H1 (cell line): ENCODE measurements around the gene OST4. TPM values are rescaled to one million over a fixed set of nuclear protein-coding genes. Genes with fewer than 3 reads are reported as not detected.

ENCODE experiments used
- ATF3 ChIP-seq: IDR thresholded peaks from 2 replicates; pipeline ENCODE4 v1.6.1; 2011; ENCODE audit warnings: low read depth, mild to moderate bottlenecking, low read length; ENCODE audit not compliant: insufficient read depth
- CBX8 ChIP-seq: fragments of 300-800, 300-1000 bp; sonication (generic); IDR thresholded peaks from 2 replicates; pipeline ENCODE4 v1.7.1; 2016; ENCODE audit warnings: low read depth, low read length, borderline replicate concordance
- E2F6 ChIP-seq: IDR thresholded peaks from 2 replicates; pipeline ENCODE4 v1.6.1; 2012; ENCODE audit warnings: inconsistent platforms
- HDAC6 ChIP-seq: IDR thresholded peaks from one replicate; pipeline ENCODE4 v1.7.1; 2012; ENCODE audit warnings: low read depth, mild to moderate bottlenecking, inconsistent platforms, low read length, moderate library complexity
- RBBP5 ChIP-seq: IDR thresholded peaks from 2 replicates; pipeline ENCODE4 v1.7.1; 2012; ENCODE audit warnings: low read depth, mild to moderate bottlenecking, inconsistent platforms, low read length, moderate library complexity, borderline replicate concordance
- SIX5 ChIP-seq: IDR thresholded peaks from 2 replicates; pipeline ENCODE4 v1.6.1; 2011; ENCODE audit warnings: mild to moderate bottlenecking, low read depth, low read length
- polyA plus RNA-seq, 7 experiments: library from polyadenylated mRNA; depleted of rRNA in 3 of 7; stranded (reverse) in 5 of 7; unstranded in 2 of 7; fragments of >200 nt in 5 of 7; fragments of 200-250 nt in 2 of 7; gene quantifications; 1 replicate in 5 of 7; 2 replicates in 1 of 7; 4 replicates in 1 of 7; pipeline versions ENCODE4 v1.2.1 to v1.2.3, GENCODE V29; 2011 to 2013; ENCODE audit warnings: missing spikeins in 2 of 7, mixed read lengths in 2 of 7
- total RNA-seq: library from RNA; stranded (reverse); fragmentation: NEBNext Ultra II Directional; extraction: Animal tissue kit (Norgen Biotek cat#: 25700); gene quantifications from 2 replicates; pipeline ENCODE4 v1.2.1, GENCODE V29; 2021

Gene OST4
- total and polyA plus RNA-seq, 2 of the 8 experiments (the other 6 are each of a cell fraction or from before 2014, with no cell fraction given) = 225 to 865 TPM

GRCh38 chr2:27074738-27075565, 3.5 kb upstream of the OST4 start (continued):
- no peak for TF ChIP-seq CBX8
- no peak for TF ChIP-seq RBBP5
- no peak for TF ChIP-seq ATF3
- TF ChIP-seq E2F6 = no peak
- no peak for TF ChIP-seq HDAC6
- TF ChIP-seq SIX5 = no peak
